Endothelial cell of umbilical vein (primary cell): Measurements from ENCODE around the gene ARPC1A.

Experiments
- CTCF ChIP-seq, 2 donors: IDR thresholded peaks; 1 replicate in 1 of 2; 2 replicates in 1 of 2; pipeline ENCODE4 v1.5.1; 2011; ENCODE audit warnings: low read length in 2 of 2, mild to moderate bottlenecking in 2 of 2, moderate library complexity in 2 of 2, control low read depth in 1 of 2, inconsistent platforms in 1 of 2, low read depth in 1 of 2; ENCODE audit not compliant: insufficient read depth in 1 of 2; ENCODE audit errors: extremely low read depth in 1 of 2
- EZH2 ChIP-seq: IDR thresholded peaks from 2 replicates; pipeline ENCODE4 v1.6.1; 2012; ENCODE audit warnings: borderline replicate concordance, low read depth, mild to moderate bottlenecking, moderate library complexity, low read length, inconsistent platforms; ENCODE audit not compliant: severe bottlenecking
- MAX ChIP-seq: IDR thresholded peaks from 2 replicates; pipeline ENCODE4 v1.6.1; 2011; ENCODE audit not compliant: insufficient read depth, insufficient read length

DNA sequence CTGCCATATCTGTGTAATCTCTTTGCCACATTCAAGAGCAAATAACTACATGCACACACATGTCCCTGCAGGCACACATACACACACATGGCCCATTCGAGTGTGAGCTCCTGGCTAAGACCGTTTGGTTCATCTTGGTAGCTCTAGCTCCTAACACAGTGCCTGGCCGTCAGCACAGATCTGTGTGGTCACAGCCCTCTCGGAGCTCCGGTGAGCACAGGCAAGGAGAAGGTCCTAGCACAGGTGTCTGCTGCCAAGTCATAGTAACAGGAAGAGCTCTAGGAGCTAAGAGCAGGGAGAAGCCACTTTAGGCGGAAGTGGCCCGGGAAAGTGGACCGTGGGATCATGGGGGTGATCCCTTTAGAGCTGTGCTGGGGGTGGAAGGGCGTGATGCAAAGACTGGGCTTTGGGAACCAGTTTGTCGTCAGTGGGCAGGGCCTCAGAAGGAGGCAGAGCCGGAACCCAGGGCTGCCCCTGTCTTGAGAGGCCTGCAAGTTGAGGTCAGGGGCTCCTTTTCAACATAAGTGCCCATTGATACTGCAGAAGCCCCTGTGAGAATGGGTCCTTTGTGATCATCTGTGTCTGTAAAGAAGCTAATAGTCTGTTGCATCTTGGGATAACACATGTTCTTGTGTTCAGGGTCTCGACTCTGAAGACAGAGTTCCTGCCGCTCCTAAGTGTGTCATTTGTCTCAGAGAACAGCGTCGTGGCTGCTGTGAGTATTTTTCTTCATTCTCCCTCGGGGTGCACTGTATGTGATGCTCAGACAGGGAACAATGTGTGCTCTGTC lies 32.2 kb downstream of the ARPC1A start:
- no peak for TF ChIP-seq MAX
- TF ChIP-seq EZH2 = no peak
- TF ChIP-seq CTCF (IDR thresholded peaks at IDR 0.05; ENCODE audit: extremely low read depth in 1 of 2, insufficient read depth in 1 of 2, low read depth in 1 of 2, low read length in 2 of 2) = no peak
